DMS53 treated with DMSO at 0.1 percent for 48 hours (cell line): Measurements from ENCODE around the gene ARHGAP24.
"Not testable (repeated sequence)": the region's sequence is repeated elsewhere in the genome, so short reads cannot be mapped to it uniquely, and the experiment has no call there.

Source experiments
- DNase-seq: peaks from one replicate; lab custom pipeline; 2025; ENCODE audit not compliant: unreplicated experiment; lab: John Stamatoyannopoulos, UW

The ARHGAP24 gene

DNA sequence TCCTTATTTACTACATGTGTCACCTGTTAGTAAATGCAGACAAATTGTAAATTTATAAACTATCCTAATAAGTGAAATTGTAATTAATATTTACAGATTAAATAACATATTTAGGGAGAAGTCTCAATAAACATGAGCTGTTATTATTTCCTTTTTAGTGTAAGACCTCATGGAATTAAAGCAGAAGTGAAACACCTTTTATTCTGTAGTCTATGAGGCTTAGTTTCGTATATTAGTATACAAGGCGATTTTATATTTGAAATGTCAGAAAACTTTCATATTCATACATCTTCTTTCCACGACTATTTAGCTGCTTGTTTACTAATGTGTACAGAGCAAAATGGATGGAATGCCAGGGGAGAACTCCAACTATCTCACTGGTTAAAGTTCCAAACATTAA, 414.4 kb downstream of the ARHGAP24 start:
- no peak for DNase-seq

DNA sequence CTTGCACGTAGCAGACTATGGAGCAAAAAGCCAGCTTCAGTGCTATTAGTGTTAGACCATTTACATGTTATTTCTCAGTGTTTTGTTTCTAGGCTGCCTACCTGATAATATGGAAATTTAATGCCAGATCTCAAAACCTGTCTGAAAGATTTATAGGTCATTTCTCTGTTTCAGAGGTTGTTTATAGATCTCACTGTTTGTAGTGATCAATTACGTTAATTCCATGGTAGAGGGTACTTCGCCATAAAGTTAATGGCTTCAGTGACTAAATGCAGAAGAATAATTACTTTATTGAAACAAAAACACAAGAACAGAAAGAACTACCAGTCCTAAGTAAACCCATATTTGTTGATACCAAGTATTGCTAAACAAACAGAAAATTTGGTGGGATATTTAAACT, 420.8 kb downstream of the ARHGAP24 start:
- DNase-seq, result no peak

DNA sequence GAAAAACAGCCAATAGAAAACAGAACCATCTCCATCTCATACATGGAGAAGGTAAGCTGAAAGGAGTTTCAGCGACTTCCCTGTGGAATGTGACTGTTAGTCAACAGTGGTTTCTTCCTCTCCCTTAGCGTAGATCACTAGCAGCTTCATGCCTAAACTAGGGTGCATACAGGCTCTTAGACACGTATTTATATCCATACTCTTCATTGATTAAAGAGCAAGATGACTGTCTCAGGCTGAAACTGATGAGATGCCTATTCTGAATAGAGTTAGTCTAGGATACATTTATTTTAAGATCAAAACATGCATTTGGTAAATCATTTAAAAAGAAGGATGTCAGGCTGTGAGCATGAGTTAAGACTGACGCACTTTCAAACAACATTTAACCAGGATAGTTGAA, 423.3 kb downstream of the ARHGAP24 start:
- DNase-seq, result no peak

DNA sequence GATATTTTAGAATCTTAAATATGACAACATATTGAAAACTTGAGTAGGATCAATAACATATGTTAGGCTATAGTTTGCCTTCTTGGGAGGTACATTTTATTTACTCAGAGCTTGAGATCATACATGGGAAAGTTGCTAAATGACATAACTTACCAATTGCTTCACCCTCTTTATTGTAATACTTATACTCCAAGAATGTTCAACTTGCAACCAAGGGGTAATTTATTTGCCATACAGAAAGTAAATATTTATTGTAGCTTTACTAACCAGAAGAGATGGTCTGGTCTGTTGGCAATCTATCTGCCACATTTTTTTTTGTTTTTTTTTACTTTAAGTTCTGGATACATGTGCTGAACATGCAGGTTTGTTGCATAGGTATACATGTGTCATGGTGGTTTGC, 426.6 kb downstream of the ARHGAP24 start:
- peak; percentile 25 for DNase-seq

DNA sequence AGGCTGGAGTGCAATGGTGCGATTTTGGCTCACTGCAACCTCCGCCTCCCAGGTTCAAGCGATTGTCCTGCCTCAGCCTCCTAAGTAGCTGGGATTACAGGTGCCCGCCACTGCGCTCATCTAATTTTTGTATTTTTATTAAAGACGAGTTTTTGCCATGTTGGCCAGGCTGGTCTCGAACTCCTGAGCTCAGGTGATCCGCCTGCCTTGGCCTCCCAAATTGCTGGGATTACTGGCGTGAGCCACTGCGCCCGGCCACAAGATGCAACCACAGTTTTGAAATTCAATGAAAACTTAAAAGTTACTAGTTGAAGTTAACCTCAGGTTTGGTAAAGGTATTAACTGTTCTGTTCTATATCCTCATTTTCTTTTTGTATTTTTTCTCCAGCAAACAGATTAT, 427.7 kb downstream of the ARHGAP24 start:
- not testable (repeated sequence) for DNase-seq

DNA sequence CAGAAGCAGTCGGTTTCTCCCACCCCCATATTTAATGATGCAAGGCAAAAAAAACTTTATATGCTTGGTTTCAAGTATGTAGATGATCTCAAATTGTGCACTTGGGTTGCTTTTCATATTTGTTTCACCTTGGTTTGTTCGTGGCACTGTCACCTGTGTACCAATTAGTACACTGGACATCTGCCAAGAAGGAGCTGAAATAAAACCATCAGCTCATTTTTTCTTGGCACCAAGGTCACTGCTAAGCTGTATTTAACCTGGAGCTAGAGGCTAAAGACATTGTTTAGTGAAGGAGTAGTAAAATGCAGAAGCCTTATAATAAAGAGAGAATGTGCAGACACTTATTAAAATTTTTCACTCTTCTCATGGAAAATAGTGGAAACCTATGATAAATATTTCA, 430.8 kb downstream of the ARHGAP24 start:
- DNase-seq, result no peak

DNA sequence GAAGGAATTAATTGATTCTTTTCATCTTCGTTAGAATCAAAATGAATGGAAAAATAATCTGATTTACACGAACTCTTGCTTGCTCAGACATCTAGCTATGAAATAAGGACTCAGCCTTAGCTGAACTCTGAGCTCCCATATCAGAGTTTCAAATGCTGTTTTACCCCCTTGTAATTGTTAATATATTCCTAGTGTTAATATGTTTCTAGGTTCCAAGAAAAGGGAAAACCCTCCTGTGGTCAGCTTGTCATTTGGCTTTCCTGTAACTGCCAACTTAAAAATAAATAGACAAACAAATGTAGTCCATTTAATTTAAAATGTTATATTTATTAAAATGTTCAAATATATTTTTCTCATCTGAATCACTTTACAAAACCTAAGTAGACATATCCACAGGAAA, 432.1 kb downstream of the ARHGAP24 start:
- no peak for DNase-seq

DNA sequence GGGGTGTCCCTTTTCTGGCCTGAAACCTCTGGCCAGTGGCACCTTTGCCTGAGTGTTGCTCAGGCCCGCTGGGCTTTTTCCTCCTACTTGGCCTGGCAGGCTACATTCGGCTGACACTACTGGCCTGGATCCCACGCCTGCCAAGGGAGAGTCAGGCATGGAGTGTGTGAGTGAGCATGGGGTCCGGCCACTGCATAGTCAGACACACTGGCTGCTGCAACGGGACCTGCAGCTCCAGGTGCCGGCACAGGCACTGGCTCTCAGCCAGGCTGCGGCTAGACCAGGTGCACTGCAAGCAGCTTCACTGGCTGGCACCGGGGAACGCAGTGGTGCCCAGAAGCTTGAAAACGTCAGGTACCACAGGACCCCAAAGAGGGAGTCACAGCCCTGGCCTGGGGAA, 434.9 kb downstream of the ARHGAP24 start:
- DNase-seq, result no peak

DNA sequence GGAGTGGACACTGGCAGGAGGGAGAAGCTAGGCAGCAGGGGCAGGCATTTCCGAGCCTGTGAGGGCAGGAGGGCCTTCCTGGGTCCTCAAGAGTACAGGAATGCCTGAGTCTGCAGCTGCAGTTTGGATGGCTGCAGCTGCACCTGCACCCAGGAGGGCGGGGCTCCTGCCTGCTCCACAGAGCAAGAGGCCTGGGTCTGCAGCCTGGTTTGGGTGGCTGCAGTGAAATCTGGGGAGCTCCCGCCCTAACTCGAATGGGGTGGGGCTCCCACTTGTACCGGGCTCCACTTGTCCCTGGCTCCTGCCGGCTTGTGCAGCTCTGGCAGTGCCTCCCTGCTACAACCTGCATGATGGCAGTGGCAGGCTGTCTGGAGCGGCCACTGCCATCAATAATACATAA, 436.0 kb downstream of the ARHGAP24 start:
- no peak for DNase-seq

DNA sequence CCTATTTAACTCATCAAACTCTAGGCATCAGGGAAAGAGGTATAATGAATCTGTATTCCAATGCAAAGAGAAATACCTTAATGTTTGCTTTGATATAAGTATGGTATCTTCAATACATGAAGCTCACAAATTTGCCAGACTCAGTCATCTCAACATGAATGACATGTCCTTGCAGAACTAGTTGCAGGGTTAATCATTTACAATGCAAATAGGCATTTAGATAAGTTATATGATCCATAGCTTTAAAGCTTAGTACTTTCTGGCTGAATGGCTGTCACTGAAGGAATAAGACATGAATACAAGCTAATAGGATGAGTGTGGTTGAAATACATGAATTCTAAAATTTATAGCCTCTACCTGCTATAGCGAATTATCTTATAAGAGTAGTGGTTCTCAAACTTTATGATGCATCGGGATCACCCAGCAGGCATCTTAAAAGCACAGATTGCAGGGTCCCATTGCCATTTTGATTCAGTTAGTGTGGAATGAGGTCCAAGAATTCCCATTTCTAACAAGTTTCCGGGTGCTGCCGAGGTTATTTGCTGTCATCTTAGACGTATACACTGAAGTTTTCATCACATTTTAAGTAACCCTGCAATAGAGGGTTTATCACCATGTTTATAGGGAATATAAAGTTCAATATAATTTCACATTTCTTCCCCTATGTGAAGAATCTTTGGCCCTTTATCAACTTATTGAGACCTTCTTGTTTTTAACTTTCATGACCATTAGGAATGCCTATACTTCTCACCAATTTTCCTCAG, 439.2 kb downstream of the ARHGAP24 start:
- no peak for DNase-seq

DNA sequence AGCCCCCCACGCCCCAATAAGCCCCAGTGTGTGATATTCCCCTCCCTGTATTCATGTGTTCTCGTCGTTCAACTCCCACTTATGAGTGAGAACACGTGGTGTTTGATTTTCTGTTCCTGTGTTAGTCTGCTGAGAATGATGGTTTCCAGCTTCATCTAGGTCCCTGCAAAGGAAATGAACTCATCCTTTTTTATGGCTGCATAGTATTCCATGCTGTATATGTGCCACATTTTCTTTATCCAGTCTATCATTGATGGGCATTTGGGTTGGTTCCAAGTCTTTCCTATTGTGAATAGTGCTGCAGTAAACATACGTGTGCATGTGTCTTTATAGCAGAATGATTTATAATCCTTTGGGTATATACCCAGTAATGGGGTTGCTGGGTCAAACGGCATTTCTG, 440.6 kb downstream of the ARHGAP24 start:
- not testable (repeated sequence) for DNase-seq

DNA sequence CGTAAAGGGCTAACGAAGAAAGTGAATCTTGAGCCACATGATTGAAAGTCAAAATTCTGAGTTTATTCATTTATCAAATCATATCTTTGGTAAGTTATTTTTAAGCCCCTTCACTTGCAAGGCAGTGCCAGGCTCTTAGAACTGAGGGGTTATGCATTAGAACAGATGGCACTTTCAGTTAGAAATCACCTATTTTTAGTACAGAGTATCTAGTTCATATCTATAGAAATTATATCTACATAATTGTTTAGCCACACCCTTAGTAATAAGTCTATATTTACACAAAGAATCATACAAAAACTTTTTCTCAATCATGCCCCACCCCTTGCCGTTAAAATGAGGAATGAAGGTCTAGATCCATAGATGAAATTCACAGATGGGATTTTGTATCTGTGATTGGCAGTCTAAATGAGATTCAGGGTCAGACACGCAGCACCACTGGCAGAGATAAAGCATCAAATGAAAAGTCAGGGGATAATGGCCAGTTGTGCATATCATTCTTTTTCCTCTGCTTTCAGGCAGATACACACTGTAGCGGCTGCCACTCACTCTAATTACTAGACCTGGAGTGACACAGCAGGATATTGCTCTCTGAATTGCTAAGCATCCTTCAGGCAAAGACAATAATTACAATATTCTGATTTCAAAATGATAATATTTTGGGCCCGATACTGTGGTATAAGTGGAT, 444.4 kb downstream of the ARHGAP24 start:
- DNase-seq, result no peak

DNA sequence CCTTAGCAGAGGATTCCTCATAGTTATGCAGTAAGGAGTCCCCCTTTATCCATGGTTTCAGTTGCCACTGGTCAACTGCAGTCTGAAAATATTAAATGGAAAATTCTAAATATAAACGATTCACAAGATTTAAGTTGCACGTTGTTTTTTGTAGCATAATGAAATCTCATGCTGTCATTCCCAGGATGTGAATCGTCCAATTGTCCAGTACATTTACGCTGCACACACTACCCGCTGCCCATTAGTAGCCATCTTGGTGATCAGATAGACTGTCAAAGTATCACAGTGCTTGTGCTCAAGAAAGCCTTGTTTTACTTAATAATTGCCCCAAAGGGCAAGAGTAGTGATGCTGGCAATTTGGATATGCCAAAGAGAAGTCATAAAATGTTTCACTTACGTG, 450.1 kb downstream of the ARHGAP24 start:
- DNase-seq, result no peak

DNA sequence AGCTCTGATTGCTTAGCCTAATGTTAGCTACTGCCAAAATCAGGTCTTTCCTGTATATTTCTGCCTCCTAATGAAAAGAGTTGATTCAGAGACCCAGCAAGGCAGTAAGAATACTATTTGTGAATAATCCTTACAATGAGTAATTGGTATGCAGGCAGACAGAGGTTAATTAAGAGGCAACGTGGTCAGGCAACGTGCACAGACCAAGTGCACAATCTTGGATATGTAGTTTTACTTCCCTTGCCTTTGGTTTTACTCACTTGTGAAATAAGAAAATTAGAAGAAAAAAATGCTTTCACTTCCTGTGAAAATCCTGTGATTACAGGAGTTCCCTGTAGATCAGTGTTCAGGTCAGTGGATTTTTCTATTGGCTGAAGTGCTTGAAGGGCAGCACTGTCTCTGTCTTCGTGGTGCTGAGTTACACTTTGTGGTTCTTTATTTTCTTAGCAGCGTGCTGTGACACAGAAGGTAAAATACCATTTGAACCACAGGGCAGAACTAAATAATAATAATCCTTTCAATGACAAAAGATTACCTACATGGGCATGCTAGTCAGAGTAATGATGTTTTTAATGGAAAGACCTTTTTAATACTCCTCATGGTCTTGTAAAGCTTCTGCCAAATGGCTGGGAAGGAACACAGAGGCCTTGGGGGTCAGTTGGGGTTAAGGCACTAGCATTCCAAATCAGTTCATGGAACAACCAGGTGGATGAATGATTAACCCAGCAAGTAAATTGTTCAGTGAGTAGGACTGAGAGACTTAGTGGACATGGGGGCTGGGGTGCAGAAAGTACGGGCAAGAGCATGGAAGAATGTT, 454.0 kb downstream of the ARHGAP24 start:
- no peak for DNase-seq

DNA sequence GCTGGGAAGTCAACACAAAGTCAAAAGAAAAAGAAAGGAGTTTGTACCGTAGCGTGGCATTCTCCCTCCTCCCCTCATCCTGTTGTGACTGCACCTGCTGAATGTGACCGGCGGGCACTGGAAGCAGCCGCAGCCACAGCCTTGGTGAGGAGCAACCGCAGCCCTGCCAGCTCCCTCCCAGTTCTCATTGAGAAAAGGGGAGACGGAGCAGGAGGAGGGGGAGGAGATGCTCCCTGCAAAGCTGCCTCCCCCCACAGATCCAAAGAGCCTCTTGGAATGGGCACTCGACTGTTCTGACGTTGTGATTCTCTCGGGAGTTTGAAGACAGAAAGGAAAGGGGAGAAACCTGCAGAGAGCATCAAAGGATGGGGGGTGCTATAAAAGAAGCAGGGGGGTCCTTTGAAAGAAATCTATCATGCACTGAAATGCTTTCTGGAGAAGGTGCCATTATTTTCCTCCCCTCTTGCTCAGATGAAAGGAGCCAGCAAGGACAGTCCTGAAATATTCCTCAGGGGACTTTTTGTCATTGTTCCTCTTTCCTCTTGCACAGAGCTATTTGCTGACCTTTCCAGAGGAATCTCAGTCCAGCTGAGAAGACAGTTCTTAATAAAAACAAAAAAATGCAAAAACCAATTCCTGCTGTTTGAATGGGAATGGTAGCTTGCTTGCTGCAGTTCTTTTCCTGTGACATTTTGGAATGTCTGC, 455.2 kb downstream of the ARHGAP24 start:
- DNase-seq, result peak; percentile 2

DNA sequence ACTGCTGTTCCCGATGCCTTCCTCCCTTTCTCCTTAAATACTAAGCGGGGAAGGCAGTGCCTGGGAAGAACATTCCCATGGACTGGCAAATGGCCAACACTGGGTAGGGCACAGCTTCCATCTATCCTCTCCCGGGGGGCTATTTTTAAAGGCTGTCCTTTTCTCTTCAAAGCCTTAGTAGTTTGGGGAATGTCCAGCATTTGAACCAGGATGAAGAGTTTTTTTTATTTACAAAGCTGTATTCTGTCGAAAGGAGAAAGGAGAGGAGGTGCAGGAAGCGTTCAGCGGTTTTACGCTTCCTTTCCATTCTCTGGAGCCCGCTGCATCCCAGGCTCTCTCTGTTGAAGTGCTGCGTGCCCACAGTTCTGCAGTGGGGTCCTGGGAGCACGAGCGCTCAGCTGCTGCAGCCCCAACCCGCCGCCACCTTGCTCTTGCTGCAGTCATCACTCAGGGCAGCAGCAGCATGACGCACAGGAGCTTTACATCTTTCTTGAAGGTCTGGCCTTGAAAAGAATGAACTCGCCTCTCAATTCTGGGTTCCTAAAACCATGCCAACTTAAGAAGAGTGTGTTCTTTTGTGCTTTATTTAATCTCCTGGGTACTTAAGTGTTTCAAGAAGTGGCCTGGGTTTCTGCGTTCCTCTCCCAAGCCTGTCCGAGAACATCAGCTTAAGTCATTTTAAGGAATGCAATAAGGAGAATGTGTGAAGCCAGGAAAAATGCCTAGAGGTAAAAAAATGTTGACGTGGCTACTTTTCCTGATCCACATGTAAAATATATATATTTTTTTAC, 457.7 kb downstream of the ARHGAP24 start:
- DNase-seq, result no peak

DNA sequence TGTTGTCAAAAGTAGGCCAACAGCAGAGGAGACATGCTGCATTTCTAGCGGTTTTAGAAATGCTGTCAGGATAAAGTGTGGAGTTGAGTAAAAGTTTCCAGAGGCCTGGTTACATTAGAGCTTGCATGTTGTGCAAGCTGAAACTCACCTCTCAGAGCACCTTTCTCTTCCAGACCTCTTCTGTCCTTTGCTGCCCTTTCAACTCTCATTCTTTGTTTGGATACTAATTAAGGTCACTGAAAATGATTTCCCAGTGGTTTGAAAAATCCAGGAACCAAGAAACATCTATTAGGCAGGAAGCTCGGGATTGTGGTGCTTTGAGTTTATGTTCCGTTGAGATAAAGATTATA, 458.3 kb downstream of the ARHGAP24 start:
- DNase-seq, result no peak

DNA sequence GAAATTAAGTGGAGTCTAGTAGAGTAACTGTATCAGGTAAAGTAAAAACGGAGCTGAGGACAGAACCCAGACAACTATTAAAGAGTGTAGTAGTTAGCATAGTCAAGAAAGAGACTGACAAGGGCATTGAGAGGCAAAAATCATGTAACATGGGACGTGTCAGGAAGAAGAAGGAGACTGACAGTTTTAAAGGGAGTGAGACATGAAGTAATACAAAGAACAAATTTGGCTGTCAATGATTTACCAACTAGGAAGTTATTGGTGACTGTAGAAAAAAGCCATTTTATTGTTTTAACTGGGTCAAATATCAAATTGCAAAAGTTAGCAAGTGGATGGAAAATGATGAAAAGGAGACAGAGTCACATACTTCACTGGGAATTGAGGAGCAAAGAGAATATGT, 462.6 kb downstream of the ARHGAP24 start:
- no peak for DNase-seq

DNA sequence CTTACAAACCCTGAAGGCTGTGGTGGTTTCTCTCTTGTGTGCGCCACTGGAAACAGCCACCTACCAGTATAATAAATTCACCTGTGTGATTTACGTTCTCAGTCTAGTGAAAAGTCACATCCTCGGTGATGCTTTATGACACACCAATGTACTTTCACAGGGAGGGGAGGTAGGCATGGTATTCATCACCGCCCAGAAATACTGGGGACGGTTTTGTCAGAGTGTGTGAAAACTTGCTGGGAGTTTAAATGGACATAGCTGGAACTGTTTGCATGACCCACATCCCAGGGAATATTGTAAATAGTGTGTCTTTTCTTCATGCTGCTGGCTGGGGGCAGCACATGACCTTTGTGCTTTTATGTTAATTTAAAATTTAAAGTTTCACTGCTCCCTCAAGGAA, 463.1 kb downstream of the ARHGAP24 start:
- DNase-seq, result no peak

DNA sequence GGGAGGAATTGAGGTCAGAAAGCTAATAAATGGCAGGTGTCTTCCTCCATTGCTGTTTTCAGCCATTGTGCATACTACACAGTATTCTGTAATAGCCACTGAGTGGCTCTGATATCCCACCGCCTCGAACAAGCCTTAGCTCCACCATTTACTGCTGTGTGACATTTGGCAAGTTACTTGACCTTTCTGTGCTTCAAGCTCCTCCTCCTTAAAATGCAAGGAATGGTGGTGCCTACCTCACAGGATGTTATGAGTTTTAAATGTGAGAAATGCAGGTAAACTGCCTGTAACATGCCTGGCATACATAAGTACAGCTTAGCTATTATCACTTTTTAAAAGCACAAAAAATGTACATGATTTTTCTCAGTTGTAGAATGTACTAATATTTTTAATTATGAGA, 464.0 kb downstream of the ARHGAP24 start:
- DNase-seq, result no peak

DNA sequence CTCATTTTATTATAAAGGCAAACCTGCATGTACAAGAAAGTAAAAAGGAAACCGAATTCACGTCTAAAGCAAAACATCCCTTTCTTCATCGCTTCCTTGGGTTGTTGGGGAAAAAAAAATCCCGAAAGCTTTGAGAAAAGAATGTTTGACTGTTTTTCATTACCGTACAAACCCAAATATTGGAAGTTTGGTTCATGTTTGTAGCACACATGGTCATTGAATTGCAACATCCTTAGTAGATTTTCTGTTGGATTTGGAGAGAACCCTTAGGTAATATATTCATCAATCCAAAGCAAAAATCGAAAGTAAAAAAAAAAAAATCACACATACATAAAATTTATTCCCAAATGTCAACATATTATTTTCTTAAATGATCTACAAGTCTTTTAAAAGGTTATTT, 464.6 kb downstream of the ARHGAP24 start:
- DNase-seq, result no peak
